C4-2B (cell line): ENCODE results near the gene BRD9.

Experiments used
- CTCF ChIP-seq: fragments of 450-650 bp; conservative IDR thresholded peaks from 2 replicates; pipeline ENCODE4 v1.5.1; 2017; ENCODE audit warnings: mild to moderate bottlenecking
- ZFX ChIP-seq: fragments of 450-650 bp; IDR thresholded peaks from 2 replicates; pipeline ENCODE4 v1.6.1; 2017

GRCh38 chr5:871596-872298, 20.9 kb downstream of the BRD9 start:
- no peak for TF ChIP-seq CTCF
- no peak for TF ChIP-seq ZFX
